ENCODE measurements around the gene PPP2R5A.

Gene PPP2R5A

GRCh38 chr1:212328248-212328647 is 43.0 kb downstream of the PPP2R5A start:
- no peaks in the 10 kb centered on the region for H3K27me3 Mint-ChIP-seq
- H3K36me3 Mint-ChIP-seq: peaks cover 0 to 7% of the 10 kb centered on the region in 2 donors
- H3K9me3 Mint-ChIP-seq: no peaks in the 10 kb centered on the region
- no peak overlapping the region for H3K4me3 Mint-ChIP-seq
- DNase-seq (no peak), ATAC-seq (replicated peaks) (no peak)
- no peak overlapping the region for H3K27ac Mint-ChIP-seq
- peaks cover 4 to 14% of the 10 kb centered on the region in 2 donors for H3K4me1 Mint-ChIP-seq

GRCh38 chr1:212329105-212329504 is 43.9 kb downstream of the PPP2R5A start:
- ATAC-seq (replicated peaks): no peak
- Mint-ChIP-seq H3K27me3 (no peaks in the 10 kb centered on the region), H3K4me1 (peaks cover 4 to 14% of the 10 kb centered on the region in 2 donors), H3K9me3 (peaks cover 0 to under 1% of the 10 kb centered on the region in 2 donors), H3K36me3 (peaks cover 7 to 13% of the 10 kb centered on the region in 2 donors), H3K4me3 (no peak overlapping the region), H3K27ac (no peak overlapping the region)
- no peak for DNase-seq

GRCh38 chr1:212341090-212341489 is 55.9 kb downstream of the PPP2R5A start:
- H3K4me3 Mint-ChIP-seq: no peak overlapping the region
- H3K27ac Mint-ChIP-seq: no peak overlapping the region
- no peaks in the 10 kb centered on the region for H3K9me3 Mint-ChIP-seq
- H3K4me1 Mint-ChIP-seq: no peaks in the 10 kb centered on the region
- peaks cover 14 to 16% of the 10 kb centered on the region in 2 donors for H3K36me3 Mint-ChIP-seq
- DNase-seq (no peak), ATAC-seq (replicated peaks) (no peak)
- H3K27me3 Mint-ChIP-seq: no peaks in the 10 kb centered on the region

GRCh38 chr1:212344905-212345304 is 59.7 kb downstream of the PPP2R5A start:
- no peaks in the 10 kb centered on the region for H3K9me3 Mint-ChIP-seq
- H3K4me3 Mint-ChIP-seq: no peak overlapping the region
- no peak for ATAC-seq (replicated peaks)
- H3K36me3 Mint-ChIP-seq: peaks cover 7 to 10% of the 10 kb centered on the region in 2 donors
- H3K4me1 Mint-ChIP-seq: no peaks in the 10 kb centered on the region
- H3K27me3 Mint-ChIP-seq: no peaks in the 10 kb centered on the region
- DNase-seq: no peak
- H3K27ac Mint-ChIP-seq: no peak overlapping the region

- no peak overlapping the region for H3K27ac Mint-ChIP-seq
- H3K27me3 Mint-ChIP-seq: no peaks in the 10 kb centered on the region
- ATAC-seq (replicated peaks) (no peak), DNase-seq (no peak)
- peaks cover 7 to 13% of the 10 kb centered on the region in 2 donors for H3K36me3 Mint-ChIP-seq
- H3K9me3 Mint-ChIP-seq: no peaks in the 10 kb centered on the region
- peaks cover 0 to 2% of the 10 kb centered on the region in 2 donors for H3K4me1 Mint-ChIP-seq
- H3K4me3 Mint-ChIP-seq: no peak overlapping the region
Measured at GRCh38 chr1:212346601-212347000, 61.4 kb downstream of the PPP2R5A start.

GRCh38 chr1:212351588-212352362 is 66.6 kb downstream of the PPP2R5A start:
- H3K27ac Mint-ChIP-seq: no peak overlapping the region
- no peaks in the 10 kb centered on the region for H3K9me3 Mint-ChIP-seq
- no peaks in the 10 kb centered on the region for H3K27me3 Mint-ChIP-seq
- DNase-seq (no peak), ATAC-seq (replicated peaks) (no peak)
- H3K4me1 Mint-ChIP-seq: peaks cover 0 to 2% of the 10 kb centered on the region in 2 donors
- peaks cover 12 to 21% of the 10 kb centered on the region in 2 donors for H3K36me3 Mint-ChIP-seq
- H3K4me3 Mint-ChIP-seq: no peak overlapping the region

GRCh38 chr1:212353181-212353580 is 68.0 kb downstream of the PPP2R5A start:
- no peak for ATAC-seq (replicated peaks)
- peaks cover 0 to 2% of the 10 kb centered on the region in 2 donors for H3K4me1 Mint-ChIP-seq
- peaks cover 16 to 21% of the 10 kb centered on the region in 2 donors for H3K36me3 Mint-ChIP-seq
- H3K27ac Mint-ChIP-seq: no peak overlapping the region
- H3K9me3 Mint-ChIP-seq: no peaks in the 10 kb centered on the region
- no peak overlapping the region for H3K4me3 Mint-ChIP-seq
- H3K27me3 Mint-ChIP-seq: no peaks in the 10 kb centered on the region
- no peak for DNase-seq

- Mint-ChIP-seq H3K27ac (no peak overlapping the region), H3K9me3 (no peaks in the 10 kb centered on the region), H3K27me3 (no peaks in the 10 kb centered on the region), H3K4me1 (peaks cover 0 to 2% of the 10 kb centered on the region in 2 donors), H3K4me3 (no peak overlapping the region), H3K36me3 (peaks cover 16 to 23% of the 10 kb centered on the region in 2 donors)
- DNase-seq (no peak), ATAC-seq (replicated peaks) (no peak)
Measured at GRCh38 chr1:212354464-212354863, 69.3 kb downstream of the PPP2R5A start.

- H3K4me3 Mint-ChIP-seq: no peak overlapping the region
- peaks cover 20 to 27% of the 10 kb centered on the region in 2 donors for H3K36me3 Mint-ChIP-seq
- no peaks in the 10 kb centered on the region for H3K27me3 Mint-ChIP-seq
- no peak overlapping the region for H3K27ac Mint-ChIP-seq
- peaks cover 0 to 2% of the 10 kb centered on the region in 2 donors for H3K4me1 Mint-ChIP-seq
- H3K9me3 Mint-ChIP-seq: no peaks in the 10 kb centered on the region
- ATAC-seq (replicated peaks): no peak
- no peak for DNase-seq
Measured at GRCh38 chr1:212355230-212355969, 70.2 kb downstream of the PPP2R5A start.

GRCh38 chr1:212359794-212360479 is 74.7 kb downstream of the PPP2R5A start:
- Mint-ChIP-seq H3K9me3 (no peaks in the 10 kb centered on the region), H3K27me3 (no peaks in the 10 kb centered on the region), H3K27ac (peak overlapping the region; percentile 5), H3K36me3 (peaks cover 13 to 21% of the 10 kb centered on the region in 2 donors), H3K4me3 (no peak overlapping the region), H3K4me1 (no peaks in the 10 kb centered on the region)
- ATAC-seq (replicated peaks) (no peak), DNase-seq (no peak)

- DNase-seq (no peak), ATAC-seq (replicated peaks) (no peak)
- Mint-ChIP-seq H3K4me3 (no peak overlapping the region), H3K36me3 (peaks cover 35 to 40% of the 10 kb centered on the region in 2 donors), H3K4me1 (peaks cover 0 to 6% of the 10 kb centered on the region in 2 donors), H3K27me3 (no peaks in the 10 kb centered on the region), H3K27ac (no peak overlapping the region), H3K9me3 (peaks cover 0 to 2% of the 10 kb centered on the region in 2 donors)
Measured at GRCh38 chr1:212364985-212365384, 79.8 kb downstream of the PPP2R5A start.

GRCh38 chr1:212366901-212367300 is 81.7 kb downstream of the PPP2R5A start:
- peaks cover 39 to 44% of the 10 kb centered on the region in 2 donors for H3K36me3 Mint-ChIP-seq
- H3K4me1 Mint-ChIP-seq: peaks cover 0 to 6% of the 10 kb centered on the region in 2 donors
- DNase-seq (no peak), ATAC-seq (replicated peaks) (no peak)
- peak overlapping the region; percentile 22 for H3K27ac Mint-ChIP-seq
- no peak overlapping the region for H3K4me3 Mint-ChIP-seq
- peaks cover 0 to 2% of the 10 kb centered on the region in 2 donors for H3K9me3 Mint-ChIP-seq
- no peaks in the 10 kb centered on the region for H3K27me3 Mint-ChIP-seq

GRCh38 chr1:212367474-212368072 is 82.4 kb downstream of the PPP2R5A start:
- peaks cover 0 to 6% of the 10 kb centered on the region in 2 donors for H3K4me1 Mint-ChIP-seq
- H3K27ac Mint-ChIP-seq: no peak overlapping the region
- ATAC-seq (replicated peaks) (peak in 1 of 2 donors; percentile 44), DNase-seq (no peak)
- H3K27me3 Mint-ChIP-seq: no peaks in the 10 kb centered on the region
- H3K36me3 Mint-ChIP-seq: peaks cover 45 to 51% of the 10 kb centered on the region in 2 donors
- H3K4me3 Mint-ChIP-seq: no peak overlapping the region
- H3K9me3 Mint-ChIP-seq: peaks cover 0 to 2% of the 10 kb centered on the region in 2 donors

GRCh38 chr1:212368073-212368484 is 82.9 kb downstream of the PPP2R5A start:
- Mint-ChIP-seq H3K27ac (no peak overlapping the region), H3K36me3 (peaks cover 49 to 56% of the 10 kb centered on the region in 2 donors), H3K9me3 (peaks cover 0 to 2% of the 10 kb centered on the region in 2 donors), H3K4me3 (no peak overlapping the region), H3K27me3 (no peaks in the 10 kb centered on the region), H3K4me1 (peaks cover 0 to 6% of the 10 kb centered on the region in 2 donors)
- peak; percentile 91 to 97 for ATAC-seq (replicated peaks)
- peak; percentile 35 for DNase-seq

Measured in stimulated activated naive B cell treated with anti-CD40 and anti-IgM and Interleukin-4, amounts not matched to agents 10 μg/mL and 1 μg/mL and 100 μg/mL, for 72 hours (primary cell).